Neutrophil (primary cell): ENCODE measurements around the gene TNNT2.

Experiments
- H3K27ac ChIP-seq: fragments of 200-600 bp; sonication (generic); 2 replicates; pipeline ENCODE4 v1.5.1; 2016; ENCODE audit warnings: mild to moderate bottlenecking, moderate library complexity
- H3K27me3 ChIP-seq: fragments of 200-600 bp; sonication (generic); 2 replicates; pipeline ENCODE4 v1.6.0; 2016; ENCODE audit warnings: mild to moderate bottlenecking
- H3K36me3 ChIP-seq: fragments of 200-600 bp; sonication (generic); 2 replicates; pipeline ENCODE4 v1.5.1; 2017
- H3K4me1 ChIP-seq, 2 experiments: fragments of 200-600 bp in 1 of 2; sonication (generic) in 1 of 2; 1 replicate in 1 of 2; 2 replicates in 1 of 2; pipeline versions ENCODE4 v1.5.1 to v1.6.1; 2013 to 2016; ENCODE audit warnings: low read depth in 1 of 2, low read length in 1 of 2, mild to moderate bottlenecking in 1 of 2, moderate library complexity in 1 of 2; ENCODE audit not compliant: control insufficient read depth in 1 of 2, insufficient read depth in 1 of 2
- H3K4me3 ChIP-seq, 2 experiments: fragments of 200-600 bp in 1 of 2; sonication (generic) in 1 of 2; 1 replicate in 1 of 2; 2 replicates in 1 of 2; pipeline ENCODE4 v1.5.1; 2013 to 2016; ENCODE audit warnings: low read depth in 1 of 2, low read length in 1 of 2, mild to moderate bottlenecking in 1 of 2, moderate library complexity in 1 of 2
- H3K9me3 ChIP-seq: fragments of 200-600 bp; sonication (generic); 2 replicates; pipeline ENCODE4 v1.5.1; 2016
- CTCF ChIP-seq: fragments of 200-600 bp; sonication (generic); IDR thresholded peaks from 2 replicates; pipeline ENCODE4 v1.5.1; 2016; ENCODE audit warnings: antibody characterized with exemption

TNNT2 gene

GRCh38 chr1:201377611-201378092, at the start of gene TNNT2:
Gene TNNT2, minus strand, starts transcription at chr1:201377680. Its CDS starts 4,426 bp downstream, at chr1:201373254.
- Histone ChIP-seq H3K4me3 (no peak within 1 kb of the TSS), H3K4me1 (no peaks in the 10 kb centered on the region), H3K9me3 (no peaks in the 10 kb centered on the region), H3K27ac (no peak within 1 kb of the TSS), H3K27me3 (peaks cover 42% of the 10 kb centered on the region), H3K36me3 (no peaks in the 10 kb centered on the region)
- TF ChIP-seq CTCF: no peak

- Histone ChIP-seq H3K4me3 (no peak overlapping the region), H3K27me3 (peaks cover 7% of the 10 kb centered on the region), H3K36me3 (no peaks in the 10 kb centered on the region), H3K9me3 (no peaks in the 10 kb centered on the region), H3K27ac (no peak overlapping the region), H3K4me1 (no peaks in the 10 kb centered on the region)
- TF ChIP-seq CTCF: no peak
Observed at GRCh38 chr1:201426479-201427310, 49.2 kb upstream of the TNNT2 start.

GRCh38 chr1:201424146-201424545, 46.7 kb upstream of the TNNT2 start:
- no peak for TF ChIP-seq CTCF
- no peak overlapping the region for H3K27ac ChIP-seq
- H3K27me3 ChIP-seq: peaks cover 11% of the 10 kb centered on the region
- H3K36me3 ChIP-seq: no peaks in the 10 kb centered on the region
- H3K4me1 ChIP-seq: no peaks in the 10 kb centered on the region
- H3K9me3 ChIP-seq: no peaks in the 10 kb centered on the region
- no peak overlapping the region for H3K4me3 ChIP-seq

- TF ChIP-seq CTCF: no peak
- Histone ChIP-seq H3K4me3 (no peak overlapping the region), H3K27me3 (peaks cover 11% of the 10 kb centered on the region), H3K36me3 (no peaks in the 10 kb centered on the region), H3K4me1 (no peaks in the 10 kb centered on the region), H3K9me3 (no peaks in the 10 kb centered on the region), H3K27ac (no peak overlapping the region)
Observed at GRCh38 chr1:201423655-201424054, 46.2 kb upstream of the TNNT2 start.

GRCh38 chr1:201422436-201423030, 45.1 kb upstream of the TNNT2 start:
- no peak overlapping the region for H3K27ac ChIP-seq
- H3K27me3 ChIP-seq: peaks cover 11% of the 10 kb centered on the region
- no peaks in the 10 kb centered on the region for H3K36me3 ChIP-seq
- no peak for TF ChIP-seq CTCF
- no peaks in the 10 kb centered on the region for H3K9me3 ChIP-seq
- H3K4me3 ChIP-seq: no peak overlapping the region
- H3K4me1 ChIP-seq: no peaks in the 10 kb centered on the region
